CD4-positive, alpha-beta T cell treated with Interleukin-21 for 1 hour (primary cell): ENCODE measurements around the gene IGF2R.
A peak's percentile ranks its signal among the peaks of the same experiment; 100 is the strongest.

Experiments
- DNase-seq: peaks from one replicate; pipeline ENCODE4 v3.0.0-alpha.2; 2020

Gene IGF2R

GRCh38 chr6:159977904-159978268, 9.0 kb downstream of the IGF2R start:
- DNase-seq: no peak

GRCh38 chr6:159978291-159979135, 9.6 kb downstream of the IGF2R start:
- peak; percentile 59 for DNase-seq

- peak; percentile 68 for DNase-seq
These were observed 10.4 kb downstream of the IGF2R start for GRCh38 chr6:159979136-159979874.

- DNase-seq: no peak
These were observed 11.6 kb downstream of the IGF2R start for GRCh38 chr6:159980474-159980873.

- DNase-seq: no peak
These were observed 12.2 kb downstream of the IGF2R start for GRCh38 chr6:159981071-159981402.

- peak; percentile 61 for DNase-seq
These were observed 12.7 kb downstream of the IGF2R start for GRCh38 chr6:159981403-159982245.

GRCh38 chr6:159982731-159983506, 14.0 kb downstream of the IGF2R start:
- DNase-seq: peak; percentile 39

- DNase-seq: no peak
These were observed 14.8 kb downstream of the IGF2R start for GRCh38 chr6:159983641-159984080.

- DNase-seq: no peak
These were observed 15.4 kb downstream of the IGF2R start for GRCh38 chr6:159984268-159984786.

GRCh38 chr6:159985296-159985945, 16.5 kb downstream of the IGF2R start:
- no peak for DNase-seq

- DNase-seq: no peak
These were observed 20.1 kb downstream of the IGF2R start for GRCh38 chr6:159988983-159989454.

- no peak for DNase-seq
These were observed 20.9 kb downstream of the IGF2R start for GRCh38 chr6:159989492-159990480.

GRCh38 chr6:159992366-159992765, 23.5 kb downstream of the IGF2R start:
- no peak for DNase-seq

GRCh38 chr6:159995405-159995804, 26.5 kb downstream of the IGF2R start:
- no peak for DNase-seq

GRCh38 chr6:159996087-159996622, 27.3 kb downstream of the IGF2R start:
- DNase-seq: no peak

GRCh38 chr6:159996626-159997497, 28.0 kb downstream of the IGF2R start:
- no peak for DNase-seq

- no peak for DNase-seq
These were observed 28.7 kb downstream of the IGF2R start for GRCh38 chr6:159997498-159998101.

- DNase-seq: no peak
These were observed 29.7 kb downstream of the IGF2R start for GRCh38 chr6:159998538-159998937.
